OCI-LY1 (cell line): ENCODE measurements around the gene KDM5C.

Experiments
- H2AFZ ChIP-seq: fragments of 200-600 bp; sonication (generic), shearing (Covaris generic); 2 replicates; pipeline ENCODE4 v1.6.0; 2014; ENCODE audit warnings: antibody characterized with exemption, mild to moderate bottlenecking, low read length
- H3F3A ChIP-seq: fragments of 200-600 bp; sonication (generic), shearing (Covaris generic); 2 replicates; pipeline ENCODE4 v1.6.0; 2014; ENCODE audit warnings: mild to moderate bottlenecking, antibody characterized with exemption, low read length, moderate library complexity; ENCODE audit not compliant: insufficient read depth
- H3K27ac ChIP-seq: fragments of 200-600 bp; sonication (generic); 2 replicates; pipeline ENCODE4 v1.5.1; 2014; ENCODE audit warnings: low read length, mixed run types, mild to moderate bottlenecking, low read depth; ENCODE audit not compliant: poor library complexity, severe bottlenecking
- H3K27me3 ChIP-seq: fragments of 200-600 bp; sonication (generic); 2 replicates; pipeline ENCODE4 v1.6.0; 2014; ENCODE audit warnings: antibody characterized with exemption, mild to moderate bottlenecking, low read length, moderate library complexity; ENCODE audit not compliant: insufficient read depth
- H3K36me3 ChIP-seq: fragments of 200-600 bp; sonication (generic); 2 replicates; pipeline ENCODE4 v1.6.1; 2014; ENCODE audit warnings: mild to moderate bottlenecking, antibody characterized with exemption, low read length, moderate library complexity, mixed read lengths; ENCODE audit not compliant: insufficient read depth
- H3K4me1 ChIP-seq: fragments of 200-600 bp; sonication (generic); 2 replicates; pipeline ENCODE4 v1.5.1; 2014; ENCODE audit warnings: mild to moderate bottlenecking, low read length, moderate library complexity; ENCODE audit not compliant: insufficient read depth, severe bottlenecking
- H3K4me2 ChIP-seq: fragments of 200-600 bp; sonication (generic), shearing (Covaris generic); 2 replicates; pipeline ENCODE4 v1.6.1; 2014; ENCODE audit warnings: low read length
- H3K4me3 ChIP-seq: fragments of 200-600 bp; sonication (generic); 2 replicates; pipeline ENCODE4 v1.5.1; 2014; ENCODE audit warnings: low read length, low read depth, mild to moderate bottlenecking, mixed read lengths; ENCODE audit not compliant: poor library complexity, severe bottlenecking
- H3K79me2 ChIP-seq: fragments of 200-600 bp; shearing (Covaris generic); 2 replicates; pipeline ENCODE4 v1.6.1; 2016; ENCODE audit warnings: mixed run types, low read length, mixed read lengths; ENCODE audit not compliant: insufficient read depth
- H3K9ac ChIP-seq: fragments of 200-600 bp; sonication (generic), shearing (Covaris generic); 2 replicates; pipeline ENCODE4 v1.6.1; 2014; ENCODE audit warnings: mild to moderate bottlenecking, low read length, mixed read lengths
- H3K9me2 ChIP-seq: fragments of 200-600 bp; sonication (generic), shearing (Covaris generic); 2 replicates; pipeline ENCODE4 v1.6.1; 2014; ENCODE audit warnings: low read depth, mild to moderate bottlenecking, low read length, mixed read lengths
- H3K9me3 ChIP-seq: fragments of 200-600 bp; shearing (Covaris generic); 2 replicates; pipeline ENCODE4 v1.6.1; 2014; ENCODE audit warnings: low read length, mixed read lengths
- H4K20me1 ChIP-seq: fragments of 200-600 bp; sonication (generic), shearing (Covaris generic); 2 replicates; pipeline ENCODE4 v1.6.0; 2016; ENCODE audit warnings: mild to moderate bottlenecking, low read length; ENCODE audit not compliant: insufficient read depth
- CTCF ChIP-seq: fragments of 200-600 bp; sonication (generic), shearing (Covaris generic); IDR thresholded peaks from 2 replicates; pipeline ENCODE4 v1.5.1; 2017; ENCODE audit warnings: mild to moderate bottlenecking, antibody characterized with exemption, low read length, moderate library complexity, mixed read lengths
- EZH2 ChIP-seq: fragments of 200-600 bp; sonication (generic), shearing (Covaris generic); IDR thresholded peaks from 2 replicates; pipeline ENCODE4 v1.8.0; 2017; ENCODE audit warnings: borderline replicate concordance, mixed run types, mild to moderate bottlenecking, antibody characterized with exemption, low read length, moderate library complexity, mixed read lengths

KDM5C gene

DNA sequence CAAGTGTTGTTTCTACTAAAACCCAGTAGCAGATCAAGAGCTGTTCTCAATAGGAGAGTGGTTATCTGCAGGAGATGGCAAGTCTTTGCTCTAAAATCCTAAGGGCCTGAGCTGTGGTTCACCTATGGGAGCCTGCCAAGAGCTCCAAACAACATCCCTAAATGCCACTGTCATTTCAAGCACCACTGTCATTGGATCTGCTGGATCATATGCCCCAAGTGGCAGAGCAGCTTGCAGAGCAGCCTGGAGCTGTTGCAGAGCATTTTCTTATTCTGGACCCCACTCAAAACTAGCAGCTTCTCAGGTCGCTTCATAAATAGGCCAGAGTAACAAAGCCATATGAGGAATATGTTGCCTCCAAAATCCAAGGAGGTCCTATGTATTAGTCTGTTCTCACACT is 71.4 kb downstream of the KDM5C start:
- H2AFZ ChIP-seq: no peak overlapping the region
- H4K20me1 ChIP-seq: no peaks in the 10 kb centered on the region
- no peaks in the 10 kb centered on the region for H3K9me3 ChIP-seq
- no peaks in the 10 kb centered on the region for H3K27me3 ChIP-seq
- H3K27ac ChIP-seq: no peak overlapping the region
- no peak overlapping the region for H3K4me3 ChIP-seq
- no peaks in the 10 kb centered on the region for H3F3A ChIP-seq
- H3K9me2 ChIP-seq: no peaks in the 10 kb centered on the region
- TF ChIP-seq EZH2 (no peak), CTCF (no peak)
- H3K4me1 ChIP-seq: no peaks in the 10 kb centered on the region
- H3K36me3 ChIP-seq: no peaks in the 10 kb centered on the region
- no peak overlapping the region for H3K4me2 ChIP-seq
- no peak overlapping the region for H3K9ac ChIP-seq
- no peaks in the 10 kb centered on the region for H3K79me2 ChIP-seq
